ENCODE data around the gene CAPZA2. TPM values are rescaled to one million over a fixed set of nuclear protein-coding genes. Genes with fewer than 3 reads are reported as not detected.

Gene CAPZA2
- total RNA-seq, 4 donors from 2014 or later: 45.0 to 61.2 (median 52.5) TPM

- TF ChIP-seq CTCF (IDR thresholded peaks at IDR 0.05) (no peak), POLR2A (IDR thresholded peaks at IDR 0.05) (no peak)
- DNase-seq (ENCODE audit: low spot score in 2 of 2): no peak
- no peak overlapping the region for H3K4me3 ChIP-seq (ENCODE audit: low read depth, poor library complexity, severe bottlenecking)
- intact Hi-C loops (cut with DNase I; ENCODE audit: low total_unique reads): no loop called here
- 46 to 50% methylated on average over 2 of the region's 2 CpGs for WGBS, 2 donors
These were observed 33.5 kb downstream of the CAPZA2 start for GRCh38 chr7:116895849-116896248.

- WGBS, 2 donors: 90 to 91% methylated on average over 4 of the region's 4 CpGs
- H3K4me3 ChIP-seq (ENCODE audit: low read depth, poor library complexity, severe bottlenecking): no peak overlapping the region
- TF ChIP-seq POLR2A (IDR thresholded peaks at IDR 0.05): no peak
- no peak for TF ChIP-seq CTCF (IDR thresholded peaks at IDR 0.05)
- no peak for DNase-seq (ENCODE audit: low spot score in 2 of 2)
- intact Hi-C loops (cut with DNase I; ENCODE audit: low total_unique reads): no loop called here
These were observed 35.3 kb downstream of the CAPZA2 start for GRCh38 chr7:116897661-116898060.

- TF ChIP-seq POLR2A (IDR thresholded peaks at IDR 0.05) (no peak), CTCF (IDR thresholded peaks at IDR 0.05) (no peak)
- no peak overlapping the region for H3K4me3 ChIP-seq (ENCODE audit: low read depth, poor library complexity, severe bottlenecking)
- no peak for DNase-seq (ENCODE audit: low spot score in 2 of 2)
- intact Hi-C loops (cut with DNase I; ENCODE audit: low total_unique reads): no loop called here
- 91 to 93% methylated on average over 4 of the region's 4 CpGs for WGBS, 2 donors
These were observed 36.9 kb downstream of the CAPZA2 start for GRCh38 chr7:116899308-116899707.

GRCh38 chr7:116901143-116901542 lies 38.8 kb downstream of the CAPZA2 start:
- intact Hi-C loops (cut with DNase I; ENCODE audit: low total_unique reads): no loop called here
- no peak for DNase-seq (ENCODE audit: low spot score in 2 of 2)
- no peak overlapping the region for H3K4me3 ChIP-seq (ENCODE audit: low read depth, poor library complexity, severe bottlenecking)
- WGBS, 2 donors: 96 to 100% methylated on average over 2 of the region's 2 CpGs
- no peak for TF ChIP-seq CTCF (IDR thresholded peaks at IDR 0.05)
- TF ChIP-seq POLR2A (IDR thresholded peaks at IDR 0.05): no peak

GRCh38 chr7:116902867-116903266 lies 40.5 kb downstream of the CAPZA2 start:
- TF ChIP-seq CTCF (IDR thresholded peaks at IDR 0.05) (no peak), POLR2A (IDR thresholded peaks at IDR 0.05) (no peak)
- DNase-seq (ENCODE audit: low spot score in 2 of 2): no peak
- intact Hi-C loops (cut with DNase I; ENCODE audit: low total_unique reads): no loop called here
- WGBS, 2 donors: 81 to 90% methylated on average over 3 of the region's 3 CpGs
- no peak overlapping the region for H3K4me3 ChIP-seq (ENCODE audit: low read depth, poor library complexity, severe bottlenecking)

GRCh38 chr7:116906391-116906790 lies 44.0 kb downstream of the CAPZA2 start:
- 95 to 96% methylated on average over 1 of the region's 1 CpG for WGBS, 2 donors
- intact Hi-C loops (cut with DNase I; ENCODE audit: low total_unique reads): no loop called here
- TF ChIP-seq POLR2A (IDR thresholded peaks at IDR 0.05) (no peak), CTCF (IDR thresholded peaks at IDR 0.05) (no peak)
- H3K4me3 ChIP-seq (ENCODE audit: low read depth, poor library complexity, severe bottlenecking): no peak overlapping the region
- DNase-seq (ENCODE audit: low spot score in 2 of 2): no peak
